Anterior cingulate cortex (tissue), 58 donors: ENCODE results near the gene PACSIN1.

Source experiments
- DNase-seq, 58 donors: peaks; one replicate each; lab custom pipeline; 2025; lab: John Stamatoyannopoulos, UW

Gene PACSIN1

GRCh38 chr6:34572585-34572984, 106.7 kb downstream of the PACSIN1 start:
- DNase-seq = no peak

GRCh38 chr6:34573567-34574183, 107.8 kb downstream of the PACSIN1 start:
- no peak for DNase-seq

- no peak for DNase-seq
Measured at GRCh38 chr6:34574647-34575293, 108.9 kb downstream of the PACSIN1 start.

GRCh38 chr6:34575326-34575725, 109.5 kb downstream of the PACSIN1 start:
- DNase-seq = no peak

- no peak for DNase-seq
Measured at GRCh38 chr6:34576286-34576955, 110.5 kb downstream of the PACSIN1 start.

- no peak for DNase-seq
Measured at GRCh38 chr6:34578445-34579262, 112.8 kb downstream of the PACSIN1 start.

- DNase-seq = peak in 21 of 58 donors; percentile 3 to 54 (median 23)
Measured at GRCh38 chr6:34580707-34581560, 115.1 kb downstream of the PACSIN1 start.

- DNase-seq = no peak
Measured at GRCh38 chr6:34581561-34581920, 115.7 kb downstream of the PACSIN1 start.

GRCh38 chr6:34583461-34583860, 117.6 kb downstream of the PACSIN1 start:
- DNase-seq = no peak

- DNase-seq = no peak
Measured at GRCh38 chr6:34583861-34584604, 118.2 kb downstream of the PACSIN1 start.

- DNase-seq = no peak
Measured at GRCh38 chr6:34584694-34585093, 118.8 kb downstream of the PACSIN1 start.
